ENCODE measurements around the gene CRB3.

CRB3 gene

DNA sequence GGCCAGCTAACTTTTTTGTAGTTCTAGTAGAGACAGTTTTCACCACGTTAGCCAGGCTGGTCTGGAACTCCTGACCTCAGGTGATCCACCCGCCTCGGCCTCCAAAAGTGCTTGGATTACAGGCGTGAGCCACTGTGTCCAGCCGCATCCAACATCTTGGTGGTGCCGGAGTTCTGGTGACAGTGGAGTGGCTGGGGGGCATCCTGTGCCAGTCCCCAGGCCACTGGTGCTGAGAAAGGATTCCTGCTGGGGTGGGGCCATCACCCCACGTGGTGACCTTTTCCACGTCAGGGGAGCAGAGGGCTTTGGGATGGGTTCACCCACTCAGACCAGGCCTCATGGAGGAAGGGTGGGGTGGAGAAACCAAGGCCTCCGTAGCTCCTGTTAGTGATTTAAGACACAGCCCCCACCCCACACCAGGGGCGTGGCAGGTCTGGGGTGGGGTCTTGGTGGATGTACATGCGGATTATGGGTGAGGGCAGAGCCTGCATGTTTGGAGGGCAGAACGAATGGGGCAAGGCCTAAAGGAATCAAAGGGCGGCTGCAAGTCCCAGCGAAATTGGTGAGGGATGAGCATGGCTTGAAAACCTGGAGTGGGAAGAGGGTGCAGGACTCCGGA, 51.0 kb downstream of the CRB3 start:
- H3K27ac ChIP-seq, result no peak overlapping the region
- TF ChIP-seq, protein P1, sequence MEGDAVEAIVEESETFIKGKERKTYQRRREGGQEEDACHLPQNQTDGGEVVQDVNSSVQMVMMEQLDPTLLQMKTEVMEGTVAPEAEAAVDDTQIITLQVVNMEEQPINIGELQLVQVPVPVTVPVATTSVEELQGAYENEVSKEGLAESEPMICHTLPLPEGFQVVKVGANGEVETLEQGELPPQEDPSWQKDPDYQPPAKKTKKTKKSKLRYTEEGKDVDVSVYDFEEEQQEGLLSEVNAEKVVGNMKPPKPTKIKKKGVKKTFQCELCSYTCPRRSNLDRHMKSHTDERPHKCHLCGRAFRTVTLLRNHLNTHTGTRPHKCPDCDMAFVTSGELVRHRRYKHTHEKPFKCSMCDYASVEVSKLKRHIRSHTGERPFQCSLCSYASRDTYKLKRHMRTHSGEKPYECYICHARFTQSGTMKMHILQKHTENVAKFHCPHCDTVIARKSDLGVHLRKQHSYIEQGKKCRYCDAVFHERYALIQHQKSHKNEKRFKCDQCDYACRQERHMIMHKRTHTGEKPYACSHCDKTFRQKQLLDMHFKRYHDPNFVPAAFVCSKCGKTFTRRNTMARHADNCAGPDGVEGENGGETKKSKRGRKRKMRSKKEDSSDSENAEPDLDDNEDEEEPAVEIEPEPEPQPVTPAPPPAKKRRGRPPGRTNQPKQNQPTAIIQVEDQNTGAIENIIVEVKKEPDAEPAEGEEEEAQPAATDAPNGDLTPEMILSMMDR (conservative IDR thresholded peaks at IDR 0.05), result no peak

DNA sequence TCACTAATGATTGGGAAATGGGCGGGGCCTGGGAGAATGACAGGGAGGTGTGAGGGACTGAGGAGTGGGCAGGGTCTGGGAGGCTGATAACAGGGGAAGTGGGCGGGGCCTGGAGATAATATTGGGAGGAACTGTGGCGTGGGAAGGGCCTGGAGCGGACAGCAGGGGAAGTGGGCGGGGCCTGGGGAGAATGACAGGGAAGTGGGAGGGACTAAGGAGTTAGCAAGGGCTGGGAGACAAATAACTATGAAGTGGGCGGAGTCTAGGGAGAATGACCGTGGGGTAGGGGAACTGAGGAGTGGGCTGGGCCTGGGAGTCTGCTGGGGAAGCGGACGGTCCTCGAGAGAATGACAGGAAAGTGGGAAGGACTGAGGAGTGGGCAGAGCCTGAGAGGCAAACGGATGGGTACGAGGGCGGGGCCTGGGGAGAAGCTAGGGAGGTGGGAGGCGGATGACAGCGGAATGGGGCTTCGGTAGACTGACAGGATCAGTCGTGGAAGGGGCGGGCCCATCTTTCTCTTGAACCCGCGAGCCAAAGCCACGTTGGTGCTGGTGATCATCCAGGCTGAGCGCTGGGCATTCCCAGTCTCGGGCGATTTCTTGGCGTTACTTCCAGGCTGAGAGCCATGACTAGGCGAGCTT, 52.1 kb downstream of the CRB3 start:
- TF ChIP-seq, protein P1 (conservative IDR thresholded peaks at IDR 0.05), result no peak
- peak overlapping the region; percentile 59 for H3K27ac ChIP-seq
